Measurements from ENCODE around the gene ETS1.

ETS1 gene

DNA sequence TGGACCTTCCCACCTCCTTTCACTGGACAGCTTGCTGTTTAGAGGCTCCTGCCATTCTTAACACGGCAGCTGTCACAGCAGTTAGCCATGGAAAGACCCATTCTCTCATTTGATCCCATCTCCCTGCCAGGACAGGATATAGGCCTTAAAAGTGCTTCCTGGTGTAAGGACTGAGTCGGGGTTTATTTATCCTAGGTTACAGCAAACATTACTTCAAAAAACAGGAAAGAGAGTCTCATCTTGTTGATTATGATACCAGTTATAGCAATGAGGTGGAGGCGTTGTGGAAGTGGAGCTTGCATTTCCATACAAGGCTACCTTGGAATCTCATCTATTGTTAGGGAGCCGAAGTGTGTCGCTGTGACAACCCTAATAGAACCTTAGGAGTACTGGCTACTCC, 17.4 kb upstream of the ETS1 start:
- WGBS, 2 experiments = 66 to 69% methylated on average over 4 to 5 of the region's 5 CpGs
- Histone ChIP-seq H3K27me3 (ENCODE audit: control insufficient read depth, insufficient read depth, low read length, poor library complexity, severe bottlenecking) (no peaks in the 10 kb centered on the region), H3K4me1 (ENCODE audit: control insufficient read depth, insufficient read depth, low read length) (no peaks in the 10 kb centered on the region), H3K4me3 (ENCODE audit: insufficient read depth, low read depth, low read length) (no peak overlapping the region), H3K27ac (ENCODE audit: insufficient read depth, low read depth, low read length, poor library complexity, severe bottlenecking) (no peak overlapping the region), H3K9me3 (ENCODE audit: control insufficient read depth, low read length) (no peaks in the 10 kb centered on the region), H3K36me3 (ENCODE audit: control insufficient read depth, insufficient read depth, low read length) (no peaks in the 10 kb centered on the region)

DNA sequence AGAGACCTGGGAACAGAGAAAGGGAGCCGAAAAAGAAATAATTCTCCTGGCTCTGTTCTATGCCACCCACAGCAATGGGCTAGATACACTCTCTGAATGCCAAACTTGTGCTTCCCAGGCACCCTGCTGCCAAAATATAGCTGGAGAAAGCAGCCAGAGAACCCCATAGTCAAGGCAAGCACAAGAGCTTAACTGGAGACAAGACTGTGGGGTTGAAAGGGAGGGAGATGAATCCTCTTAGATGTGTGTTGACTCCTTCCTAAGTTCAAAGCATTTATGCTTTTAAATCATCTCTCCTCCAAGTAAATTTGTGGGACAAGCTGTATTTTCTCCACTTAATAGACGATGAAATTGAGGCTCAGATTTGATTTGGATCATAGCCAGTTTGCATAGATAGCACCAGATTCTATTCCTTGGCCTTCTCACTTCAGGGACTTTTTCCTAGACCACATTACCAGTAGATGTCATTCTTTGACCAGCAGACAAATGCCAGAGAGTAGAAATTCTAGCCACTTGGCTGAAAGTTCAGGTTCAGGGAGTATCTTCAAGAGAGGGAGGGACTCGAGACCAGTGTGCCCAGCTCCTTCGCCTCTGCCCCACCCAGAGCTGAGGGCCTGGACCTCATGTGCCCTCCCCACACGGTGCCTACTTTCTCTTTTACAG, 16.5 kb upstream of the ETS1 start:
- Histone ChIP-seq H3K4me3 (ENCODE audit: insufficient read depth, low read depth, low read length) (no peak overlapping the region), H3K9me3 (ENCODE audit: control insufficient read depth, low read length) (no peaks in the 10 kb centered on the region), H3K36me3 (ENCODE audit: control insufficient read depth, insufficient read depth, low read length) (no peaks in the 10 kb centered on the region), H3K27me3 (ENCODE audit: control insufficient read depth, insufficient read depth, low read length, poor library complexity, severe bottlenecking) (no peaks in the 10 kb centered on the region), H3K27ac (ENCODE audit: insufficient read depth, low read depth, low read length, poor library complexity, severe bottlenecking) (no peak overlapping the region), H3K4me1 (ENCODE audit: control insufficient read depth, insufficient read depth, low read length) (no peaks in the 10 kb centered on the region)
- WGBS, 2 experiments = 88 to 92% methylated on average over 5 of the region's 5 CpGs

DNA sequence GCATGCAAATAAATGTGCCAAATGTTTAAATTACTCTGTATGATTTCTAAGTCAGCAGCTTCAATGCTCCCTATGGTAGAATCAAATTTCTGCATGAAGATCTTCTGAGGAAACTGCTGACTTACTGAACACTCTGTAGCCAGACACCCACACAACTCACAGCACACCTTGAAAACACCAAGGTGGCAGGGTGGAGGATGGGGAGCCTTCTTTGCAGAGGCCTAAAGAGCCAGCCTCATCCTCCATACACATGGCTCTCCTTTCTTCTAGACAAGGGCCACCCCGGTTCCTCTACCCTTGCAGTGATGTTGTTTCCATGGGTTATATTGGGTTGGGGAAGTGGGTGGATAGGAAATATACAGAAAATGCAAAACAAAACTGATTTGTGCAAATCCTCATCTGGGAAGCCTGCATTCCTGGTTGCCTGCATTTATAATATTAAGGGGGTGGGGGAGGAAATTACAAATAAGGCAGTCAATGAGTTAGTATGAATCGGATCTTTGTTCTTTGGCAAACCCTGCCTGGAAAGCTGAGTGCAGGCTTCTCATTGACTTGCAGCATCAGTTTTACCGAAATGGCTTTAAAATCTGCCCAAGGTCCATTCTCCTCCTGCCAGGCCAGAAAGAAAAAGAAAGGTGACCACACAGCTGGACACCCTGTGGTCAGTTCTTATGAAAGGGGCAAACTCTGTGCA, 15.8 kb upstream of the ETS1 start:
- H3K27ac ChIP-seq (ENCODE audit: insufficient read depth, low read depth, low read length, poor library complexity, severe bottlenecking) = no peak overlapping the region
- H3K4me3 ChIP-seq (ENCODE audit: insufficient read depth, low read depth, low read length) = no peak overlapping the region
- H3K27me3 ChIP-seq (ENCODE audit: control insufficient read depth, insufficient read depth, low read length, poor library complexity, severe bottlenecking) = no peaks in the 10 kb centered on the region
- no peaks in the 10 kb centered on the region for H3K4me1 ChIP-seq (ENCODE audit: control insufficient read depth, insufficient read depth, low read length)
- H3K9me3 ChIP-seq (ENCODE audit: control insufficient read depth, low read length) = no peaks in the 10 kb centered on the region
- H3K36me3 ChIP-seq (ENCODE audit: control insufficient read depth, insufficient read depth, low read length) = no peaks in the 10 kb centered on the region
- 97 to 100% methylated on average over 2 to 3 of the region's 3 CpGs for WGBS, 2 experiments

DNA sequence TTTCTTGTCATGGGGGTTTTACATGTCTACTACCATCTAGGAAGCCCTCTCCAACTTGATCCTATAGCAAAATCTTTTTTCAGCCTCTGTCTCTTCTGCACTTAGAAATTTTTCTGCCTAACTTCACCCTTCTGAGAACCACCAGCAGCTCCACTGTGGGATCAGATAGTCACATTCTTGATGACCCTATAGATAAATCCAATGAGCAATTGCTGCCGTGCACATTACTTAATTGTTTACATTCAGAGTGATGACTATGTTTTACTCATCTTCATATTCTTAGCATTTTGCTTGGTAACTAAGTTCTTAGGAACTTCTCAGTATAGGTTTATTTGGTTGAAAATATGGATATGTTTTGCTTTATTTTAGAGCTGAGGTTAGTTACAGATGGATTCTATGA, 12.4 kb upstream of the ETS1 start:
- WGBS, 2 experiments = 90 to 91% methylated on average over 1 of the region's 1 CpG
- Histone ChIP-seq H3K4me1 (ENCODE audit: control insufficient read depth, insufficient read depth, low read length) (peaks cover 5% of the 10 kb centered on the region), H3K9me3 (ENCODE audit: control insufficient read depth, low read length) (no peaks in the 10 kb centered on the region), H3K4me3 (ENCODE audit: insufficient read depth, low read depth, low read length) (no peak overlapping the region), H3K27ac (ENCODE audit: insufficient read depth, low read depth, low read length, poor library complexity, severe bottlenecking) (no peak overlapping the region), H3K27me3 (ENCODE audit: control insufficient read depth, insufficient read depth, low read length, poor library complexity, severe bottlenecking) (no peaks in the 10 kb centered on the region), H3K36me3 (ENCODE audit: control insufficient read depth, insufficient read depth, low read length) (no peaks in the 10 kb centered on the region)

DNA sequence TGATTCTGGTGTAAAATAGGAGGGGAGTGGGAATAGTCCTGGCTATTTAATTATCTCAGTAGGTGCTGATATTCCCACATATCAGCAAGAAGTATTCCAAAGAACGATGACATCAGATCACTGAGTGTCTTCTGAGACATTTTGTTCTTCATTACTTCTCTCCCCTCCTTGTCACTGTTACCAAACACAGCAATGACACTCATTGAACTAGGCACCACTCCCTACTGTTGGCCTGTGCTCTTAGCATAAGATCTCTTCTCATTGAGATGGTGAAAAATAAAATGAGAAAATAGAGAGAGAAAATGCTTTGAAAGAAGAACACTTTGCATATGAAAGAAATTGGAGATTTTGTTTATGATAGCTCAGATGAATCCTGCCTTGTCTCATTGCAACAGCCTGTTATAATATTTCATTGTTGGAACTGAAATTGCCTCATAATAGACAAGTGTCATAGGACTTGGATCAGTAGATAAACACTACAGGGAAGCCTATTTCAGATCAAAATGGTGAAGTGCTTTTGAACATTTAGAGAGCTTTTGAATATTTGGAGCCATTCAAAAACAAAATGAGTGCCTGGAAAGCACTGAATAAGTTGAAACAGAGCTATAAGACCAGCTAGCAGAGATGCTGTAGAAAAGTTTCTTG, 11.3 kb upstream of the ETS1 start:
- H3K27me3 ChIP-seq (ENCODE audit: control insufficient read depth, insufficient read depth, low read length, poor library complexity, severe bottlenecking) = no peaks in the 10 kb centered on the region
- no peak overlapping the region for H3K27ac ChIP-seq (ENCODE audit: insufficient read depth, low read depth, low read length, poor library complexity, severe bottlenecking)
- 90 to 92% methylated on average over 1 of the region's 1 CpG for WGBS, 2 experiments
- H3K4me3 ChIP-seq (ENCODE audit: insufficient read depth, low read depth, low read length) = no peak overlapping the region
- H3K36me3 ChIP-seq (ENCODE audit: control insufficient read depth, insufficient read depth, low read length) = no peaks in the 10 kb centered on the region
- H3K9me3 ChIP-seq (ENCODE audit: control insufficient read depth, low read length) = no peaks in the 10 kb centered on the region
- H3K4me1 ChIP-seq (ENCODE audit: control insufficient read depth, insufficient read depth, low read length) = peaks cover 8% of the 10 kb centered on the region

DNA sequence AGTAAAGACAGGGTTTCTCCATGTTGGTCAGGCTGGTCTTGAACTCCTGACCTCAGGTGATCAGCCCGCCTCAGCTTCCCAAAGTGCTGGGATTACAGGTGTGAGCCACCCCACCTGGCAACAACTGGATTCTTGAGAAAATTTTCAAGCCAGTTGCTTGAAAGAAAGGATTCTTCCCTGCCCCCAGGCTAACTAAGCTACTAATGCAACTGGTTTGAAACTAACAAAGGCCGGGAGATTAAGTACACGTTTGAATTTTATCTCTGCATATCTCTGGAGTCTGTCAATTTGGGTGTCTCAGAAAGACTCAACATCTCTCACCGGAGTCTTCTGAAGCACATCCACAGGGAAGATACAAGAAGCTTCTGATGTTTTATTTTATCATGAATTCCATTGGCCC, 10.7 kb upstream of the ETS1 start:
- 81 to 82% methylated on average over 4 of the region's 4 CpGs for WGBS, 2 experiments

DNA sequence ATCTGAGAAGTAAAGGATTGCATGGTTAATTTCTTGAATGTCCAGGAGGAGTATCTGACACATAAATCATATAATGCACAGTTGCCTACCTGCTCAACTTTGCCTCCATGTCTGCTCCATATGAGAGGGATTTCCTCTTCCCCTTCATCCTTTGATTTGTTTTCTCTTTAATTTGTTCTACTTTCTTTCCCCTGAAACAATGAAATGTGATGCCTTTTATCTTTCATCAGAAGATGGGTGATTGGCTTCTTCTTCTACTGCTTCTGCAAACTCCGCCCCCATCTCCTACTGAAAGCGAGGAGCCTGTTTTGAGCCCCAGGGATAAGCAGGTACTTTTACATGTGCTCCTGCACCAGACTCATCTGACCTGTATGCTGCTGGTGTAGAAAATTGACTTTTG, 9.9 kb upstream of the ETS1 start:
- no peaks in the 10 kb centered on the region for H3K9me3 ChIP-seq (ENCODE audit: control insufficient read depth, low read length)
- 78 to 83% methylated on average over 2 of the region's 2 CpGs for WGBS, 2 experiments
- no peak overlapping the region for H3K27ac ChIP-seq (ENCODE audit: insufficient read depth, low read depth, low read length, poor library complexity, severe bottlenecking)
- no peaks in the 10 kb centered on the region for H3K36me3 ChIP-seq (ENCODE audit: control insufficient read depth, insufficient read depth, low read length)
- no peaks in the 10 kb centered on the region for H3K27me3 ChIP-seq (ENCODE audit: control insufficient read depth, insufficient read depth, low read length, poor library complexity, severe bottlenecking)
- peaks cover 22% of the 10 kb centered on the region for H3K4me1 ChIP-seq (ENCODE audit: control insufficient read depth, insufficient read depth, low read length)
- no peak overlapping the region for H3K4me3 ChIP-seq (ENCODE audit: insufficient read depth, low read depth, low read length)

More for the DNA sequence above, 10.7 kb upstream of the ETS1 start:
- no peak overlapping the region for H3K27ac ChIP-seq (ENCODE audit: insufficient read depth, low read depth, low read length, poor library complexity, severe bottlenecking)
- no peaks in the 10 kb centered on the region for H3K27me3 ChIP-seq (ENCODE audit: control insufficient read depth, insufficient read depth, low read length, poor library complexity, severe bottlenecking)
- no peaks in the 10 kb centered on the region for H3K36me3 ChIP-seq (ENCODE audit: control insufficient read depth, insufficient read depth, low read length)
- no peaks in the 10 kb centered on the region for H3K9me3 ChIP-seq (ENCODE audit: control insufficient read depth, low read length)
- H3K4me1 ChIP-seq (ENCODE audit: control insufficient read depth, insufficient read depth, low read length) = peaks cover 13% of the 10 kb centered on the region
- H3K4me3 ChIP-seq (ENCODE audit: insufficient read depth, low read depth, low read length) = no peak overlapping the region

DNA sequence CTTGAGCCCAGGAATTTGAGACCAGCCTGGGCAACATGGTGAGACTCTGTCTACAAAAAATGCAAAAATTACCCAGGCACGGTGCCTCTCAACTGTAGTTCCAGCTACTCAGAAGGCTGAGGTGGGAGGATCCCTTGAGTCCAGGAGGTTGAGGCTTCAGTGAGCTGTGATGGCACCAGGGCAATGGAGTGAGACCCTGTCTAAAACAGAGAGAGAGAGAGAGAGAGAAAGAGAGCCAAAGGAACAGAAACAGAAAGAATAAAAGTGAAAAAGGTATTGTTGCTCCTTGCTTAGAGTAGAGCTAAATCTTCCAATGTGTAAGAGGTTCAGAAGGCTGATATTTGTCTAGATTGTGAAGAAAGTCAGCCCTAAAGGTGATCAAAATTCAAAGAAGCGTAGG, 8.9 kb upstream of the ETS1 start:
- 73 to 85% methylated on average over 1 to 2 of the region's 2 CpGs for WGBS, 2 experiments
- Histone ChIP-seq H3K36me3 (ENCODE audit: control insufficient read depth, insufficient read depth, low read length) (no peaks in the 10 kb centered on the region), H3K27me3 (ENCODE audit: control insufficient read depth, insufficient read depth, low read length, poor library complexity, severe bottlenecking) (no peaks in the 10 kb centered on the region), H3K4me3 (ENCODE audit: insufficient read depth, low read depth, low read length) (no peak overlapping the region), H3K4me1 (ENCODE audit: control insufficient read depth, insufficient read depth, low read length) (peaks cover 23% of the 10 kb centered on the region), H3K27ac (ENCODE audit: insufficient read depth, low read depth, low read length, poor library complexity, severe bottlenecking) (no peak overlapping the region), H3K9me3 (ENCODE audit: control insufficient read depth, low read length) (no peaks in the 10 kb centered on the region)

DNA sequence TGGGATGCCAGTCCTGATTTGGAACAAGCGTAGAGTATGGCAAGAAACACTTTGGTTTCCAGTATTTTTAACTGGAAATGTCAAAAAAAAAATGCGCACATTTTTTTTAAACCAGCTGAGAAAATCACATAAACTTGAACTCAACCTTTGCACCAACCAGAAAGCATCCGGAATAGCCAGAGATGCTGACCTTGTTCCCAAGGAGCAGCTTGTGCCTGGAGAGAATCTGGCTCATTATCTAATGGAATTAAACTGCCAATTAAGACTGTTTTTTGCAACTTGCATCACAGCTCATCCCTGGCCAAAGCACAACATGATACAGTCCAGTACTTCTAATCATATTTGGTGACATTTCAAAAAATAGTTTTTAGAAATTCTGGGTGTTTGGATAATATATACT, 8.4 kb upstream of the ETS1 start:
- 97 to 98% methylated on average over 3 of the region's 3 CpGs for WGBS, 2 experiments

DNA sequence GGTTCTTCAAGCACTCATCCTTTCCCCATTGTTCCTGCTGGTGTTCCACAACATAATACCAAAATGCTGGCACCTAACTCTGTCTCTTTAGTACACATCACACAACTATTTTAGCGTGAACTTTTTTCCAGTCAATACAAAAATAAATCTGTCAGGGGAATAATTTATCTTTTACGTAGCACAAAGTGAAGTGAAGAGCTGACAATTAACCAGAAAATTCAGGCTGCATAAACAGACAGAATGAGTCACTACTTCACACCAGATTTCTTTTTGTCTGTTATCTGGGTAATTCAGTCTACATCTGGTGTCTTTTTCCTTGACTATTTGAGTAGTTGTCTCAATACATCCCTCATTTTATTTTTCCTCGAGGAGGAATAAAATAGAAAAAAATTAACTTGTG, 7.9 kb upstream of the ETS1 start:
- no peaks in the 10 kb centered on the region for H3K36me3 ChIP-seq (ENCODE audit: control insufficient read depth, insufficient read depth, low read length)
- H3K27ac ChIP-seq (ENCODE audit: insufficient read depth, low read depth, low read length, poor library complexity, severe bottlenecking) = no peak overlapping the region
- H3K4me3 ChIP-seq (ENCODE audit: insufficient read depth, low read depth, low read length) = no peak overlapping the region
- no peaks in the 10 kb centered on the region for H3K27me3 ChIP-seq (ENCODE audit: control insufficient read depth, insufficient read depth, low read length, poor library complexity, severe bottlenecking)
- peaks cover 23% of the 10 kb centered on the region for H3K4me1 ChIP-seq (ENCODE audit: control insufficient read depth, insufficient read depth, low read length)
- WGBS, 2 experiments = 91 to 96% methylated on average over 2 to 3 of the region's 3 CpGs
- H3K9me3 ChIP-seq (ENCODE audit: control insufficient read depth, low read length) = no peaks in the 10 kb centered on the region

More for the DNA sequence above, 8.4 kb upstream of the ETS1 start:
- no peaks in the 10 kb centered on the region for H3K36me3 ChIP-seq (ENCODE audit: control insufficient read depth, insufficient read depth, low read length)
- no peaks in the 10 kb centered on the region for H3K27me3 ChIP-seq (ENCODE audit: control insufficient read depth, insufficient read depth, low read length, poor library complexity, severe bottlenecking)
- no peak overlapping the region for H3K27ac ChIP-seq (ENCODE audit: insufficient read depth, low read depth, low read length, poor library complexity, severe bottlenecking)
- peaks cover 23% of the 10 kb centered on the region for H3K4me1 ChIP-seq (ENCODE audit: control insufficient read depth, insufficient read depth, low read length)
- H3K4me3 ChIP-seq (ENCODE audit: insufficient read depth, low read depth, low read length) = no peak overlapping the region
- H3K9me3 ChIP-seq (ENCODE audit: control insufficient read depth, low read length) = no peaks in the 10 kb centered on the region

Data from ectodermal cell (in vitro differentiated cells).